GM20000 (cell line): ENCODE measurements around the gene YJU2.
"Not testable (repeated sequence)": the region's sequence is repeated elsewhere in the genome, so short reads cannot be mapped to it uniquely, and the experiment has no call there.

Experiments used
- DNase-seq: peaks from one replicate; pipeline ENCODE4 v3.0.0; 2012; ENCODE audit warnings: low spot score
- TF ChIP-seq, protein P1 (sequence below): IDR thresholded peaks from 2 replicates; pipeline ENCODE4 v1.5.1; 2012; ENCODE audit warnings: mild to moderate bottlenecking, control low read depth; ENCODE audit errors: extremely low read depth, missing control alignments

The YJU2 gene

DNA sequence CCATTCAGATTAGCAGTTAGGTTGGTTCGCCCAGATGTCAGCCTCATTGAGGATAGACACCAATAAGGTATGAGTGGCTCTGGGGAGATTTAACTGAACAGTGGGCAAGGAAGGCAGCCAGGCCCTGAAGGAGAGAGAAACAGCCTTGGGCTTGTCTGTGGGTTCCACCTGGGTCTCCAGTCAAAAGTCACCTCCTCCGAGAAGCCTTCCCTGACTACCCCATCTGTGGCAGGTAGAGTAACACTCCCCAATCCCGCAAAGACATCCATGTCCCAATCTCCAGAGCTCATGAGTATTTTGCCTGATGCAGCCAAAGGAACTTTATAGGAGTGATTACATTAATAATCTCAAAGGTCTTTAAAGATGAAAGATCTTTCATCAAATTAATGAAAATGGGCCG is 8.0 kb upstream of the YJU2 start:
- TF ChIP-seq, protein P1, sequence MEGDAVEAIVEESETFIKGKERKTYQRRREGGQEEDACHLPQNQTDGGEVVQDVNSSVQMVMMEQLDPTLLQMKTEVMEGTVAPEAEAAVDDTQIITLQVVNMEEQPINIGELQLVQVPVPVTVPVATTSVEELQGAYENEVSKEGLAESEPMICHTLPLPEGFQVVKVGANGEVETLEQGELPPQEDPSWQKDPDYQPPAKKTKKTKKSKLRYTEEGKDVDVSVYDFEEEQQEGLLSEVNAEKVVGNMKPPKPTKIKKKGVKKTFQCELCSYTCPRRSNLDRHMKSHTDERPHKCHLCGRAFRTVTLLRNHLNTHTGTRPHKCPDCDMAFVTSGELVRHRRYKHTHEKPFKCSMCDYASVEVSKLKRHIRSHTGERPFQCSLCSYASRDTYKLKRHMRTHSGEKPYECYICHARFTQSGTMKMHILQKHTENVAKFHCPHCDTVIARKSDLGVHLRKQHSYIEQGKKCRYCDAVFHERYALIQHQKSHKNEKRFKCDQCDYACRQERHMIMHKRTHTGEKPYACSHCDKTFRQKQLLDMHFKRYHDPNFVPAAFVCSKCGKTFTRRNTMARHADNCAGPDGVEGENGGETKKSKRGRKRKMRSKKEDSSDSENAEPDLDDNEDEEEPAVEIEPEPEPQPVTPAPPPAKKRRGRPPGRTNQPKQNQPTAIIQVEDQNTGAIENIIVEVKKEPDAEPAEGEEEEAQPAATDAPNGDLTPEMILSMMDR: no peak
- no peak for DNase-seq

DNA sequence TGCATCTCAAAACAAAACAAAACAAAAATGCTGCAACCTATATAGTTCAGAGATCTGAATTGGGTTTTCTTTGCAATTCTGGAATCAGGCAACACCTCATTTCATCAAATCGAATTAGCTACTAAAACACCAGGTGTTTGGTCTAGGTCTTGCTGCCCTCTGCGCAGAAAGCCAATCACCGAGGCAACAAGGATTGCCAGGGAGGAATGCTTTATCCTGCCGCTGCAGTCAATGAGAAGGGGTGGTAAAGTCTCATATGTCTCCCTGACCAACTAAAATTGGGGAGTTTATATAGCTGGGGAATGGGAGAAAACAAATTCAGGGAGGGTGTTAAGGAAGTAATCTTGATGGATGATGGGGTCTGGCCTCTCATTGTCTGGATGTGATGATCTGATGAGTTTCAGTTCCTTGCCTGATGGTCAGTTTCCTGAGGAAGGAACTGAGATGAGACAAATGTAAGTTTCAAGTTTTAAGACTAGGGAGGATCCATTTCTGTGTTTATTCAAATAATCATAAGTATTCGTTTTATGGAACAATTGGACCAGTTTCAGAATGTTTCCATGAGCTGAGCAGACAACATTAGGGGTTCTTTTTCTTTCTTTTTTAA is 5.0 kb upstream of the YJU2 start:
- no peak for DNase-seq
- TF ChIP-seq, protein P1: no peak

DNA sequence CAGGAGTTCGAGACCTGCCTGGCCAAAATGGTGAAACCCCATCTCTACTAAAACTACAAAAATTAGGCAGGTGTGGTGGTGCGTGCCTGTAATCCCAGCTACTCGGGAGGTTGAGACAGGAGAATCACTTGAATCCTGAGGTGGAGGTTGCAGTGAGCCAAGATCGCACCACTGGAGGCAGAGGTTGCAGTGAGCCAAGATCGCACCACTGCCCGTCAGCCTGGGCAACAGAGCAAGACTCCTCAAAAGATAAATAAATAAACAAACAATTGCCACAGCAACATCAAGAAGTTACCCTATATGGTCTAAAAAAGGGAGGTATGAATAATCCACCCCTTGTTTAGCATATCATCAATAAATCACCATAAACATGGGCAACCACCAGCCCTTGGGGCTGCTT is 942 bp upstream of the YJU2 start:
- not testable (repeated sequence) for DNase-seq

DNA sequence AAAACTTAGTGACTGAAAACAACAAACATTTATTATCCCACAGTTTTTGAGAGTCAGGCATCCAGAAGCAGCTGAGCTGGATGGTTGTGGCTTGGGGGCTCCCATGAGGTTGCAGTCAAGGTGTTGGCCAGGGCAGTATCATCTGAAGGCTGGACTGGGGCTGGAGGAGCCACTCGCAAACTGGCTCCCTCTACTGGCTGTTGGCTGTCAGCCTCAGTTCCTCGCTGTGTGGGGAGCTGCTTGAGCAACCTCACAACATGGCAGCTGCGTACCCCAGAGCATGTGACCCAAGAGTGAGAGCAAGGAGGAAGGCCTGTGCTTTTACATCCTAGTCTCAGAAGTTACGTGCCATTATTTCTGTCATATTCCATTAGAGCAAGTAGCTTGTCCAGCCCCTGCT is 9.7 kb downstream of the YJU2 start:
- DNase-seq: no peak
- TF ChIP-seq, protein P1: no peak

DNA sequence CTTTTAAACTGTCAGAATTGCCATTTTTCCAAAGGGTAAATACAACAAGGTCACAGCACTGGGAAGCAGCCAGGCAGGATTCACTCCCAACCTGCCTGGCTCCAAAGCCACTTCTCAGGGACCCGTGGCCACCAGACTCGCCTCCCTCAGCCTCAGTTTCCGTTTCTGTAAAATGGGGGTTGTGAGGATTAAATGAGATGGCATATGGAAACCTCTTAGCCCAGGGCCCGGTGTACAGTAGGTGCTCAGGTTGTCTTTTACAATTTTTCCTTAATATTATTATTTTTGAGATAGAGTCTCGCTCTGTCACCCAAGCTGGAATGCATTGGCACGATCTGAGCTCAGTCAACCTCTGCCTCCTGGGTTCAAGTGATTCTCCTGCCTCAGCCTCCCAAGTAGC is 10.1 kb downstream of the YJU2 start:
- no peak for DNase-seq
- TF ChIP-seq, protein P1: no peak

DNA sequence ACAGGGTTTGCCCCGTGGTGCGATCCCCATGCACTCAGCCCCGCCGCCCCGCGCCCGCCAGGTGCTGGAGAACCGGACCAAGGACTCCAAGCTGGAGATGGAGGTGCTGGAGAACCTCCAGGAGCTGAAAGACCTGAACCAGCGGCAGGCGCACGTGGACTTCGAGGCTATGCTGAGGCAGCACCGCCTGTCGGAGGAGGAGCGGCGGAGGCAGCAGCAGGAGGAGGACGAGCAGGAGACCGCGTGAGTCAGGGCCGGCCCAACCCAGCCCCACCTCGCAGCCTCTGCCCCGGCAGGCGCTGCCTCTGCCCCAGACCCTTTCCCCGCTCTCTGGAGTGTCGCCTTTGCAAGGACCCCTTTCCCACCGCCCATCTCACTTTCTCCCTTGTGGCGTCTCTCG is 11.3 kb downstream of the YJU2 start:
- DNase-seq: no peak
- TF ChIP-seq, protein P1: no peak

DNA sequence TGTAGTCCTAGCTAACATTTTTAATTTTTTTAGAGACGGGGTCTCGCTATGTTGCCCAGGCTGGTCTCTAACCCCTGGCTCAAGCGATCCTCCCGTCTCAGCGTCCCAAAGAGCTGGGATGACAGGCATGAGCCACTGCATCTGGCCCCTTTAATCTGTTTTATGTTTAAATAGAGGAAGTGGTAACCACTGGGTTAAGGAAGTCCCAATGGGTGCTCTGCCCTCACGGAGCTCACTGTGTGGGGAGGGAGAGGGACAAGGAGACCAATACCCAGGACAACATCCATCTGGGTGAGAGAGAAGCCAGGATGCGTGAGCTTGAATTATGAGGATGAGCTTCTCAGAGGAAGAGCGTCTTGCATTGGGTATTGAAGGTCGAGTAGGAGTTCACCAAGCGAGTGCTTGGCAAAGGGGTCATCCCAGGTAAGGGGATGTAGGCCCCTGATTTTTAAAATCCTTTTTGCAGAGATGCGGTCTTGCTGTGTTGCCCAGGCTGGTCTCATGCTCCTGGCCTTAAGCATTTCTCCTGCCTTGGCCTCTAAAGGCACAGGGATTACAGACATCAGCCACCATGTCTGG is 13.8 kb downstream of the YJU2 start:
- peak; percentile 2 for DNase-seq
- TF ChIP-seq, protein P1: no peak

DNA sequence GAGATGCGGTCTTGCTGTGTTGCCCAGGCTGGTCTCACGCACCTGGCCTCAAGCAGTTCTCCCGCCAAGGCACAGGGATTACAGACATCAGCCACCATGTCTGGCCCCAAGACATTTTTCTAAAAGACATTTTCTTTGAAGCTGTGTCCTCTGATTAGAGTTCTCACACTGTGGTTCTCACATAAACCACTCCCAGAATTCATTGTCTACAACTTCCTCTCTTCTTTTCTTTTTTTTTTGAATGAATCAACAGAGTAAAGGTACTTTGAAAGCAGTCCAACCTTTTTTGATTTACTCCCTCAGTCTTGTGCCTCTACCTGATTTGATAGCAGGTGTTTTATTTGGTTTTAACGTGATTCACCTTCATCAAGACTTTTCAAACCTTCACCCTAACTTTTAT is 17.9 kb downstream of the YJU2 start:
- TF ChIP-seq, protein P1: no peak
- DNase-seq: no peak
